ENCODE results near the gene GSAP. TPM values are rescaled to one million over a fixed set of nuclear protein-coding genes. Genes with fewer than 3 reads are reported as not detected.
A peak's percentile ranks its signal among the peaks of the same experiment; 100 is the strongest.

The GSAP gene
- total and polyA plus RNA-seq, 9 of the 15 experiments (the other 6 are each of a cell fraction or from before 2014, with no cell fraction given), result 0.13 TPM; not detected in 8

- TF ChIP-seq, protein P1, sequence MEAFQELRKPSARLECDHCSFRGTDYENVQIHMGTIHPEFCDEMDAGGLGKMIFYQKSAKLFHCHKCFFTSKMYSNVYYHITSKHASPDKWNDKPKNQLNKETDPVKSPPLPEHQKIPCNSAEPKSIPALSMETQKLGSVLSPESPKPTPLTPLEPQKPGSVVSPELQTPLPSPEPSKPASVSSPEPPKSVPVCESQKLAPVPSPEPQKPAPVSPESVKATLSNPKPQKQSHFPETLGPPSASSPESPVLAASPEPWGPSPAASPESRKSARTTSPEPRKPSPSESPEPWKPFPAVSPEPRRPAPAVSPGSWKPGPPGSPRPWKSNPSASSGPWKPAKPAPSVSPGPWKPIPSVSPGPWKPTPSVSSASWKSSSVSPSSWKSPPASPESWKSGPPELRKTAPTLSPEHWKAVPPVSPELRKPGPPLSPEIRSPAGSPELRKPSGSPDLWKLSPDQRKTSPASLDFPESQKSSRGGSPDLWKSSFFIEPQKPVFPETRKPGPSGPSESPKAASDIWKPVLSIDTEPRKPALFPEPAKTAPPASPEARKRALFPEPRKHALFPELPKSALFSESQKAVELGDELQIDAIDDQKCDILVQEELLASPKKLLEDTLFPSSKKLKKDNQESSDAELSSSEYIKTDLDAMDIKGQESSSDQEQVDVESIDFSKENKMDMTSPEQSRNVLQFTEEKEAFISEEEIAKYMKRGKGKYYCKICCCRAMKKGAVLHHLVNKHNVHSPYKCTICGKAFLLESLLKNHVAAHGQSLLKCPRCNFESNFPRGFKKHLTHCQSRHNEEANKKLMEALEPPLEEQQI (IDR thresholded peaks at IDR 0.05), result no peak
- TF ChIP-seq HLTF (IDR thresholded peaks at IDR 0.05) (no peak), ZNF316 (IDR thresholded peaks at IDR 0.05) (no peak; the same call in 1 of the 2 replicates), NFE2 (IDR thresholded peaks at IDR 0.05; ENCODE audit: low read depth) (peak; percentile 67), MAFK (IDR thresholded peaks at IDR 0.05; ENCODE audit: low read length) (peak; percentile 19; the same call in 1 of the 2 replicates), ZNF274 (IDR thresholded peaks at IDR 0.05; ENCODE audit: borderline replicate concordance, low read depth, low read length) (no peak), ZKSCAN1 (IDR thresholded peaks at IDR 0.05; ENCODE audit: low read depth, low read length) (no peak), NFIC (IDR thresholded peaks at IDR 0.05) (peak; percentile 67), MAFG (tag; conservative IDR thresholded peaks at IDR 0.05) (peak; percentile 53), C11orf30 (IDR thresholded peaks at IDR 0.05; ENCODE audit: low read depth) (peak; percentile 68)
- no peaks in the 10 kb centered on the region for H3K36me3 ChIP-seq (ENCODE audit: control insufficient read depth, insufficient read depth, low read length)
- peak overlapping the region in 1 of 2 experiments; percentile 33; a peak in 1 of 4 replicates for H3K9ac ChIP-seq (ENCODE audit: insufficient read depth in 1 of 2, low read depth in 2 of 2, low read length in 2 of 2)
- CTCF ChIA-PET (ENCODE audit: low intra/inter-chr PET ratio), result no interaction called here
- FAIRE-seq (no peak), ATAC-seq (peak; percentile 22; the same call in 2 of the 3 replicates), DNase-seq (ENCODE audit: extremely low read depth in 1 of 4, low spot score in 3 of 4) (no peak)
- BruUV-seq (replicated peaks), result no TSS peak
- no peaks in the 10 kb centered on the region for H4K20me1 ChIP-seq (replicated peaks; ENCODE audit: control insufficient read depth, insufficient read depth, low read length)
- no peaks in the 10 kb centered on the region for H3K9me3 ChIP-seq (replicated peaks; ENCODE audit: control insufficient read depth, insufficient read depth, low read depth, low read length)
- peaks cover 2 to 8% of the 10 kb centered on the region in 2 experiments; a peak in 3 of 5 replicates for H3K27me3 ChIP-seq (ENCODE audit: control insufficient read depth in 2 of 2, insufficient read depth in 2 of 2, low read length in 2 of 2)
- 18% methylated on average over 17 of the region's 17 CpGs for WGBS (ENCODE audit: insufficient coverage, low coverage, missing lambda C conversion rate)
- no peaks in the 10 kb centered on the region for H3K79me2 ChIP-seq (ENCODE audit: control insufficient read depth, insufficient read depth, low read length)
- H3K27ac ChIP-seq (ENCODE audit: extremely low read depth, low read depth, low read length), result no peak overlapping the region
- in situ Hi-C loops (cut with MboI) (no loop called here), intact Hi-C loops (cut with micrococcal nuclease) (no loop called here)
- POLR2A ChIA-PET, result interaction anchor here (1.4 kb wide), 1 partner anchor 11 kb away, joined by 3 read pairs; no protein-coding TSS in a partner anchor
- H2AFZ ChIP-seq (ENCODE audit: low read depth, low read length), result peak overlapping the region; percentile 51; the same call in 1 of the 2 replicates
- no peak overlapping the region for H3K4me3 ChIP-seq
- no peaks in the 10 kb centered on the region for H3K9me1 ChIP-seq (ENCODE audit: control insufficient read depth, insufficient read depth, low read length)
- no peaks in the 10 kb centered on the region; a peak in 1 of 5 replicates for H3K4me1 ChIP-seq (replicated peaks in 1 of 2; ENCODE audit: control insufficient read depth in 2 of 2, insufficient read depth in 2 of 2, low read length in 2 of 2)
- peak overlapping the region; percentile 28 for H3K4me2 ChIP-seq (ENCODE audit: insufficient read depth, low read length)
Measured at GRCh38 chr7:77306231-77307067, 109.7 kb downstream of the GSAP start.
